HG03159 (cell line): Measurements from ENCODE around the gene APBA2.
"Not testable (repeated sequence)": the region's sequence is repeated elsewhere in the genome, so short reads cannot be mapped to it uniquely, and the experiment has no call there.

Experiments
- ATAC-seq: cut with Tn5 transposase; IDR thresholded peaks from one replicate; pipeline ENCODE4 v1.9.1; 2021; ENCODE audit warnings: mild to moderate bottlenecking, moderate library complexity; ENCODE audit not compliant: unreplicated experiment

Gene APBA2

GRCh38 chr15:28876845-28877185 is 9.0 kb upstream of the APBA2 start:
- no peak for ATAC-seq

- no peak for ATAC-seq
These were observed 7.6 kb upstream of the APBA2 start for GRCh38 chr15:28878209-28878608.

DNA sequence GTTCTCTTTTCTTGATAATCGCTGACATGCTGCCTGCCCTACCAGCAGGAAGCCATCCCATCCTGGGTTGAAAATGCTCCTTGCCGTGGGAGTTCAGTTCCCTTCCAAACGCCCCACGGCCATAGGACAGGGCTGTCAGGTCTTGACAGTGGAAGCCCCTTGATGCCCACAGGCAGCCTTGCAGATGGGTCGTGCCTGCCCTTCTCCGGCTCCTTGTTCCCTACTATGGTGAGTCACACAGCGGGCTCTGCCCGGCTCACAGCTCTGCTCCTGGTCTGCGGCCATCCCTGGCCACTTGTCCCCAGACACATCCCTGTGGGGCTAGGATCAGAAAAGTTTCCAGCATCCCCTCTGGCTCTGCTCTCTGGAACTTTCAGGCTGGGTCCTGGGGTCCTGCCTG is 6.2 kb upstream of the APBA2 start:
- ATAC-seq: no peak

GRCh38 chr15:28880680-28881079 is 5.1 kb upstream of the APBA2 start:
- ATAC-seq: no peak

GRCh38 chr15:28881170-28881569 is 4.6 kb upstream of the APBA2 start:
- no peak for ATAC-seq

- no peak for ATAC-seq
These were observed 4.2 kb upstream of the APBA2 start for GRCh38 chr15:28881600-28881999.

- ATAC-seq: no peak
These were observed 1.4 kb upstream of the APBA2 start for GRCh38 chr15:28884151-28884940.

DNA sequence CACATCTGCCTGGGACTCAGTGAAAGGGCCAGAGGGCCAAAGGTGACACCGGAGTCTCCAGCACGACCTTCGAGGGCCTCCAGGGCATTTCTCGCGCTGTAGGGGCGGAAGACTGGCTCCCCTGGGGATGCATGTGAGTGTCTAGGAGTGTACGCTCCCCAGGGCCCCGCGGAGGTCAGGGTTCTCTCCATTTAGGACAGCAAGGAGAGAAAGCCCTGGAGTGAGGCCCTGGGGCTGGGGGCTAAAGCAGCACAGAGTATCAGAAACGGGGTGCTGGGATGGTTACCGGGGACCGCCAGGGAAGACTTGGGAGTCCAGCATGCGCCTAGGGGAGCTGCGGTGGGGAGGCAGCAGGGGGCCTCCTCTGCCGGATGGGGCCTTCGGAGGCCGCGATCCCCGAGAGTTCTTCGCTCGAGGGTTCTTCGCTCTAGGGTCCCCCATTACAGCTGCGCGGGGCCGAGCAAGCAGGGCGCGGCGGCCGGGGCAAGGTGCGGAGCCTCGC is 595 bp upstream of the APBA2 start:
- no peak for ATAC-seq

DNA sequence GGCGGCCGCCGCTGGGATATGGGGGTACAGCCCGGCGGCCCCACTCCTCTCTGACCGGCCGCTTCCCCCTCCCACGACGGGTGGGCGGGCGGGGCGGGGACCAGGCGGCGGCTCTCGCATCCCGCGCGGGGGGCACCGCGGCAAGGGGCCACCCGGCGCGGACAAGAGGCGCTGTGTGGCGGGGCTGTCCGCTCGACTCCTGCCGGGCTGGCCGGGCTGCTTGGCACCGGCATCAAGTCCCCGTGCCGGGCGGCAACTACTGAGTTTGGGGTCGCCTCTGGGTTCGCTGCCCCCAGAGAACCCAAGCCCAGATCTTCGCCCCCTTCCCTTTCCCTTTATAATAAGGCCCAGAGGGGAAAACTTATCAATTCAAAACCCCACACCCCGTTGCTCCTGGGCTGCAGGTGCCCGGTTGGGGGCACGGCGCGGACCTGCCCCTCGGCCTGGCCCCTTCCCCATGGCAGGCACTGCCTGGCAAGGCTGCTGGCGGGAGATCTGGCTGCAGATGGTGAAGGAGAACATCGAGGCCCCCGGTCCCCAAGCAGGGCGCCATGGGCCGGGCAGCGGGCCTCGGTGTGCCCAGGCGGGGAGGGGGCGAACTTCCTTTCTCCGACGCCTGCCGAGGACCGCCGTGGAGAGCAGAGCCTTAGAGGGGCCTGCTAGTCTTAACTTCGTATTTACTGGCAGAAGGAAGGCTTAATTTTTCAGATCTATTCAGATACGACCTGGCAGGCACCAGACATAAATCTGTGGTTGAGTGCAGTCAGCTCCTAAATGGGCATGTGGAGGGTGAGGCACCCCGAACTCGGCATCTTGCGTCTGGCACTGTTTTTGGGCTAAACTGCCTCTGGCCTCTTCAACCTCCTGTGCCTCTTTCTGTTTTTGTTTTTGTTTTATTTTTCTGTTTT is 911 bp downstream of the APBA2 start:
- no peak for ATAC-seq

GRCh38 chr15:28887339-28888174 is 1.8 kb downstream of the APBA2 start:
- no peak for ATAC-seq

- ATAC-seq: no peak
These were observed 2.6 kb downstream of the APBA2 start for GRCh38 chr15:28888302-28888894.

DNA sequence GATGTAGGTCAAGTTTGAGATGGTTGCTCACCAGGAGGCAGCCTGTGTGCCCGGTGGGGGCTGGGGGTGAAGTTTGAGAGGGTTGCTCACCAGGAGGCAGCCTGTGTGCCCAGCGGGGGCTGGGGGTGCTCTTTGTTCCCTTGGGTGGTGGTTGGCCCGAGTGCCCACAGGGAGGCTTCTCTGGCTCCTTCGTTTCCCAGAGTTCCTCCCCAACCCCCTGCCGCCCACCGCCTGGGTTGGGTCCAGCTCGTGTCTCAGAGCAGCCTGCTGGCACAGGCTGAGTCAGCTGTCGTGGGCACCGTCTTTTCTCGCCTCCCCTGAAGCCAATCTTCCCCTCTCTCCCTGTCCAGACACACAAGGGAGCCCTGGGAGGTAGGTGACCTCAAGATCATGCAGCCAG is 3.1 kb downstream of the APBA2 start:
- no peak for ATAC-seq

DNA sequence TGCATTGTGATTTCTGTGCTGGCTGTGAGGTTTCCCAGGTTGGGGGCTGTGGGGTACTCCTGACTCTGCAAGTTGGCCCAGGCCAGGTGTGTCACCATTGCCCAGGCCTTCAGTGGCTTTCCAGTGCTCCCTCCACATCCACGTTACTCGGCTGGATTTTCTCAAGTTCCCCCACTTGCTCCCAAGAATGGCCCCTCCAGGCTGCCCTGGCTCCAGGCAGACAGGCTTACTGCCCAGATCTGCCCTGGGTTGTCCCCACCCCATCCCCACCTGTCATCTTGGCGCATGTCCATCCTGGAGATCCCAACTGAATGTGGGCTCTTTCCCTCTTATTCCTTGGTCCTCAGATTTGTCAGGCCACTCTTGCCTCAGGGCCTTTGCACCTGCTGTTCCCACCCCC is 3.6 kb downstream of the APBA2 start:
- no peak for ATAC-seq

- ATAC-seq: not testable (repeated sequence)
These were observed 4.1 kb downstream of the APBA2 start for GRCh38 chr15:28889871-28890270.

DNA sequence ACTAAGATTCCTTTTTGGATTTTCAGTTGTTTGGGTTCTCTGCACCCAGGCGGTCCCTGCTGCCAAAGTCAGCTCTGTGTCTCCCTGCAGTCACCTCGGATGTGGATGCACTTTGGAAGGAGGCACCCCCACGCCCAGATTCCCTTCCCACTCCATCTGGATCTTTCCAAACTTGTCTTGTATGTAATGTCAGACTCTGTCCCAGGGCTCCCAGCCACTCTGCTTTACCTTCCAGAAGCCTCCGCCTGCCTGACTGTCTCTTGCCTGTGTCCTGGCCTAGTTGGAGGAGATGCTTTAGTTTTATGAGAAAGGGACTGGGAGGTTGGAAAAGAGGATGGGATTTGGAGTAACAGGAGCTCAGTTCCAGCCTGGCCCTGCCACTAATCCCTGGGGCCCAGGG is 4.5 kb downstream of the APBA2 start:
- not testable (repeated sequence) for ATAC-seq

GRCh38 chr15:28890711-28891495 is 5.1 kb downstream of the APBA2 start:
- ATAC-seq: no peak

- no peak for ATAC-seq
These were observed 5.8 kb downstream of the APBA2 start for GRCh38 chr15:28891588-28891987.

DNA sequence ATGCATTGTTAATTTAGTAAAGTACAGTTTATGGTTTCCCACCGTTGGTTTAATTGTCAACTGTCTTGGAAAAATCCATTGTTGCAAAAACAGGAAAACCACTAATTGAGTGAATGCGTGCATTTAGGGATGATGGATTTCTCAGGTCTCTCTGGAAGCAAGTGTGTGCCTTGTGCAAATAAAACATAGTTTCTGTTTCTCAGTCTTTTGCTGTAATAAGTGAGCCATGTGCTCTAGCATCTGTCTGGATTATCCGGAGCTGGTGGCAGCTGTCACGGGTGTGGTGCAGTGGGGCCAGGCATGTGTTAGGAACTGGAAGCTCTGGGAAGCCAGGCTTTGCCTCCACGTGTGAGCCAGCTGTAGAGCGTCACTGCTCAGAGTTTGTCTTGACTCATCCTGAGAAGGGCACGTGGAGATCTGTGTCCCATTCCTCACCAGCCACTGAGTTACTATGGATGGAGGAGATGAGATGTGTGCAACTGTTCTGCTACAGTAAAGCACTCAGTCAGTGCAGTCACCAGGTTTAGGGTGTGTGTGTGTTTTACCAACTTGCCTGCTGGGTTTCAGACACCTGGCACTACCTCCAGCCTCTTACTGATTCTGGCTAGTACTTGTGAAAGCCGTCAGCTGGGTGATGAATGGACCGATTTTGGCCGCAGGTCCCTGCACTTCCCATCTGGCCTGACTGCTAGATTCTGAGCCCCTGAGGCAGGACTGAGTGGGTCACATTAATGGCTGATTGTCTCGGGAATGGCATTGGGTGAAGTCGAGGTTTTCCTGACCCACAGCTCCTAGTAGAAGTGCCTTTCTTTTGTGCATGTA is 7.2 kb downstream of the APBA2 start:
- ATAC-seq: no peak

DNA sequence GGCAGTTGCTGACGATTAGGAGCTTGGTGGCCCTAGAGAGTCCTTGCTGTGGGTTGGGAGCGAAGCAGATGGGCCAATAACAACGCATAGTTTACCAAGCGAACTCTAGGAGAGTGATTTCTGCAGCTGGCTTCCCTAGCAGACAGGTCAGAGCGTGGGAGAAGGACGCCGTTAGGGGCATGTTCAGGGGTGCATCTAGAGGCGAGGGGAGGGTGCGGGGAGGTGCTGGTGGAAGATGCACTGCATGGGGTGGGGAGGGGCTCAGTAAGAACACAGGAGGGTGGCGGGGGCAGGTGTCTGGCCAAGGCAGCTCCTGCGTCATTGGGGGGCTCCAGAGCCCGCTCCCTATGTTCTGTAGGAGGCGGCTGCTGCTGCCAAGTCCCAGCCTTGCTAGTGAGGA is 8.9 kb downstream of the APBA2 start:
- ATAC-seq: no peak
